ENCODE measurements around the gene YES1. TPM values are rescaled to one million over a fixed set of nuclear protein-coding genes. Genes with fewer than 3 reads are reported as not detected.

Gene YES1
- total RNA-seq, 2 experiments from 2014 or later: 18.0 to 22.0 TPM

DNA sequence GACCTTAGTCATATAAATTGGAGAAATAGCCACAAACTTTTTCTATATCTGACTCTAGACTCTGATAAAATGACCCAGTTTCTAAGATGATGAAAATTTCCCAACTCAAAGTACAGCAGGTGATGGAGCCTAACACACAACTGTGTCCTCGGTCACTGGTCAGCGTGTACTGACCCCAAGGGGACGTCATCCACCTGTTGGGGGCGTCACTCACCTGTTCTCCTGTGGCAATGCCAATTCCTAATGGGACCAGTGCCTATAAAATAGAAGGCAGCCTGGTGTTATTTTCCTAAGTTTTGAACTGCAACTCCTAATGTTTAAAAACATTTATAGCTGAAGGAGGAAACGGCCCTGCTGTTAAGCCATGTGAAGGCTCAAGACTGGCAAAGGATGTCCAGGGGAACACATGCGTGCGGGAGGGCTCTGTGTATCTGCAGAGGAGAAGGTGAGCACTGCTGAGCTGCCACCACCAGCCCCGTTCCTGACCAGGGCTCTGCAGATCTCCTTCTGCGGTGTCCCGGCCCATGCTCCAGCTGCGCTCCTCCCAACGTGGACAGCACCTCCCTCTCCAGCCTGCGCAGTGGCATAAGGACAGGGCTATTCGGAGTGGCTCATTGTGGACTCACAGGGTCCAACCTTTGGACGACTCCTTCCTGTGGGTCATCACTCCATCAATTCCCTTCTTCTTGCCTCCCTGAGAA lies 133.4 kb downstream of the YES1 start:
- peaks cover 27% of the 10 kb centered on the region for H3K36me3 Mint-ChIP-seq
- no peaks in the 10 kb centered on the region for H3K27me3 Mint-ChIP-seq
- no peak for DNase-seq
- H3K9me3 Mint-ChIP-seq: no peaks in the 10 kb centered on the region
- POLR2A ChIA-PET: interaction anchor here (0.7 to 1.9 kb wide), 2 partner anchors 20 to 567 kb away, joined by 4 to 6 read pairs; no protein-coding TSS in a partner anchor
- peaks cover 19% of the 10 kb centered on the region for H3K4me1 Mint-ChIP-seq
- H3K4me3 Mint-ChIP-seq: no peak overlapping the region
- no peak overlapping the region for H3K27ac Mint-ChIP-seq
- ATAC-seq (ENCODE audit: low read depth): no peak

DNA sequence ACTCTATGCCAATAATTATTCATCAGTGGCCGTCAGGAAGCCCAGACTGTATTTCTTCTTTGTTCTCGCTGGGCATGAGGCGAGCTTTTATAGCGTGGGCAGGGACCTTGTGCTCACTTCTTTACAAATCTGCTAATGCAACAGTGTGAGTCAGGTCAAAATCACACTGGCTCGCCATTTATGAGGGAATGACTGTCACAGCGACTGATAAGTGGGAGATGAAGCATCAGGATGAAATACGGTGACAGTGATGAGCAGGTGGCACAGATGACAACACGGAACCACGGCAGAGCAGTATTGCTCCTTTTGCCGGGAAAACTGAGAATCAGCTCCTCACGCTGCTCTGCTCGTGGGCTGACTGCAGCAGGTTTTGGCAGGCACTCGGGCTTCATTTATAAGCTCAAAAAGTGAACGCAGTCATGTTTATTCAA lies 134.1 kb downstream of the YES1 start:
- POLR2A ChIA-PET: interaction anchor here (1.9 kb wide), 1 partner anchor 20 kb away, joined by 6 read pairs; no protein-coding TSS in a partner anchor
- DNase-seq (no peak), ATAC-seq (ENCODE audit: low read depth) (no peak)
- H3K27me3 Mint-ChIP-seq: no peaks in the 10 kb centered on the region
- peaks cover 19% of the 10 kb centered on the region for H3K4me1 Mint-ChIP-seq
- peak overlapping the region; percentile 56 for H3K27ac Mint-ChIP-seq
- H3K9me3 Mint-ChIP-seq: no peaks in the 10 kb centered on the region
- peaks cover 27% of the 10 kb centered on the region for H3K36me3 Mint-ChIP-seq
- no peak overlapping the region for H3K4me3 Mint-ChIP-seq

DNA sequence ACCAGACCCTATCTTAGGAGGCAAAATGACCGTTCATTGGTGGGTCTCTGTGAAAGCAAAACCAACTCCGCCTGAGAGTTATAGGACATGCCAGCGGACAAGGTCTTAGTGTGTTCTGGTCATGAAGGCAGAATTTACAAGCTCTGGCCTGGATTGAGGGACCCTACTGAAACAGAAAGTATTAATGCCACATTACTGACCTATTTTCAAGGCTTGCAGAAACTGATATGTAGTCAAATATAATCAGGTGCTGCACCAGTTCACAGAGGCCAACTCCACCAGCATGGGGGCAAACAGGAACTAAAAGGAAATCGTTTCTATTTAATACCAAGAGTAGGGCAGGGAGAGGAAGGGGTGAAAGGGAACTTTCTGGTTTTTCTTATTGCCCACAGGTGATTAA lies 134.9 kb downstream of the YES1 start:
- DNase-seq: no peak
- Mint-ChIP-seq H3K9me3 (no peaks in the 10 kb centered on the region), H3K36me3 (peaks cover 29% of the 10 kb centered on the region), H3K4me3 (no peak overlapping the region), H3K27me3 (no peaks in the 10 kb centered on the region), H3K4me1 (peaks cover 13% of the 10 kb centered on the region), H3K27ac (no peak overlapping the region)
- no peak for ATAC-seq (ENCODE audit: low read depth)
- POLR2A ChIA-PET: interaction anchor here (0.7 kb wide), 1 partner anchor 19 kb away, joined by 4 read pairs; the partner anchor contains the start of gene TYMS

DNA sequence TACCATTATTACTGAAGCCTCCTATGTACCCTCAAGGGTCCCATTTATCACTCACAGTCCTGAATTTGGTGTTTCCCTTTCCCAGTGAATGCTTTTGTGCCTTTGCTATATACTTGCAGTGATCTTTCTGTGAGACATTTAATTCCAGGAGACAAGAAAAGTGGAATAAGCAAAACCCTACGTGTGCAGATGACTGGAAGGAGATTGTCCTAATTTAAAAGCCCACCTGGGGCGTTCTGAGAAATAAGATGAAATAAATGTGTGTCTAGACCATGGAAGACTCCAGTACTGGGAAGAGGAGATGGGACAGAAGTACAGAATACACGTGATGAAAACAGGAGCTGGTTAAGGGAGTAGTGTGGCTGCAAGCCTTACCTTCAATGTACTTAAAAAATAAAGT lies 135.3 kb downstream of the YES1 start:
- POLR2A ChIA-PET: interaction anchor here (0.7 kb wide), 1 partner anchor 19 kb away, joined by 4 read pairs; the partner anchor contains the start of gene TYMS
- peak overlapping the region; percentile 11 for H3K27ac Mint-ChIP-seq
- ATAC-seq (ENCODE audit: low read depth): no peak

DNA sequence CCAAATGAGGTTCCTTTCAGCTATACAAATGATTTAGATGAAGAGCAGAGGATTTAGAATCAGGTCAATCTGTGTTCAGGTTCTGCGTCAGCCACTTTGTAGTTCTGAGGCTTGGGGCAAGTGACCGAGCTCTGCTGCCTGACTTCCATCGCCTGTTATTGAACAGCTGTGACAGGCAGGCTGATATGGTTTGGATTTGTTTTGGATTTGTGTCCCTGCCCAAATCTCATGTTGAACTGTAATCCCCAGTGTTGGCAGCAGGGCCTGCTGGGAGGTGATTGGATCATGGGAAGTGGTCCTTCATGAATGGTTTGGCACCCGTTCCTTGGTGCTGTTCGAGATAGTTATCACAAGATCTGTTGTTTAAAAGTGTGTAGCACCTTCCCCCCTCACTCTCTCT lies 136.0 kb downstream of the YES1 start:
- H3K27ac Mint-ChIP-seq: peak overlapping the region; percentile 18
- ATAC-seq (ENCODE audit: low read depth) (no peak), DNase-seq (no peak)
- no peaks in the 10 kb centered on the region for H3K9me3 Mint-ChIP-seq
- H3K36me3 Mint-ChIP-seq: peaks cover 23% of the 10 kb centered on the region
- H3K4me3 Mint-ChIP-seq: no peak overlapping the region
- POLR2A ChIA-PET: no interaction called here
- H3K27me3 Mint-ChIP-seq: no peaks in the 10 kb centered on the region
- peaks cover 4% of the 10 kb centered on the region for H3K4me1 Mint-ChIP-seq

More for the DNA sequence above, 135.3 kb downstream of the YES1 start:
- Mint-ChIP-seq H3K4me1 (peaks cover 9% of the 10 kb centered on the region), H3K36me3 (peaks cover 26% of the 10 kb centered on the region), H3K4me3 (no peak overlapping the region), H3K27me3 (no peaks in the 10 kb centered on the region), H3K9me3 (no peaks in the 10 kb centered on the region)
- DNase-seq: no peak

DNA sequence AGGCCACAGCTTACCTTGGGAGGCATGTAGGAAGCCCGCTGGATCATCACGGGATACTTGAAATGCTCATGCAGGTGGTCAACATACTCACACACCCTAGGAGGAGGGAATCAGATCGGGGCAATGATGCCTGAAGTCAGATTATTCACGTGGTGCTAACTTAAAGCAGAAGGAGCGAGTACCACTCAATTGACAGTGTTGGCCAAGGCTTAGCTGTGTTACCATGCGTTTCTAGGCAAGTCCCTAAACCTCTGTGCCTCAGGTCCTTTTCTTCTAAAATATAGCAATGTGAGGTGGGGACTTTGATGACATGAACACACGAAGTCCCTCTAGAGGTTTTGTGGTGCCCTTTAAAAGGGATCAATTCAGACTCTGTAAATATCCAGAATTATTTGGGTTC lies 136.7 kb downstream of the YES1 start:
- POLR2A ChIA-PET: interaction anchor here (1.5 kb wide), 1 partner anchor 17 kb away, joined by 4 read pairs; no protein-coding TSS in a partner anchor
- H3K4me3 Mint-ChIP-seq: no peak overlapping the region
- no peaks in the 10 kb centered on the region for H3K27me3 Mint-ChIP-seq
- ATAC-seq (ENCODE audit: low read depth) (no peak), DNase-seq (no peak)
- H3K27ac Mint-ChIP-seq: no peak overlapping the region
- no peaks in the 10 kb centered on the region for H3K9me3 Mint-ChIP-seq
- H3K4me1 Mint-ChIP-seq: peaks cover 5% of the 10 kb centered on the region
- peaks cover 25% of the 10 kb centered on the region for H3K36me3 Mint-ChIP-seq

DNA sequence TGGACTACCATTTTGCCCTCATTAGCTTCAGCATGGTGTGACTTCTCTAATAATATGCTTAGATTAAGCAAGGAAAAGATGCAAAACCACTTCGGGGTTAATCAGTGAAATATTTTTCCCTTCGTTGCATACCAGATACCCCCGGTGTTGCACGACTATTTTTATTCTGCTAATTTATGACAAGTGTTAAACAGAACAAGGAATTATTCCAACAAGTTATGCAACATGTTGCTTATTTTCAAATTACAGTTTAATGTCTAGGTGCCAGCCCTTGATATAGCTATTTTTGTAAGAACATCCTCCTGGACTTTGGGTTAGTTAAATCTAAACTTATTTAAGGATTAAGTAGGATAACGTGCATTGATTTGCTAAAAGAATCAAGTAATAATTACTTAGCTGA lies 138.3 kb downstream of the YES1 start:
- DNase-seq: no peak
- peaks cover 21% of the 10 kb centered on the region for H3K36me3 Mint-ChIP-seq
- H3K9me3 Mint-ChIP-seq: no peaks in the 10 kb centered on the region
- no peak overlapping the region for H3K27ac Mint-ChIP-seq
- POLR2A ChIA-PET: interaction anchor here (1.3 kb wide), 1 partner anchor 16 kb away, joined by 10 read pairs; the partner anchor contains the start of gene TYMS
- no peak for ATAC-seq (ENCODE audit: low read depth)
- peaks cover 5% of the 10 kb centered on the region for H3K4me1 Mint-ChIP-seq
- no peak overlapping the region for H3K4me3 Mint-ChIP-seq
- no peaks in the 10 kb centered on the region for H3K27me3 Mint-ChIP-seq

DNA sequence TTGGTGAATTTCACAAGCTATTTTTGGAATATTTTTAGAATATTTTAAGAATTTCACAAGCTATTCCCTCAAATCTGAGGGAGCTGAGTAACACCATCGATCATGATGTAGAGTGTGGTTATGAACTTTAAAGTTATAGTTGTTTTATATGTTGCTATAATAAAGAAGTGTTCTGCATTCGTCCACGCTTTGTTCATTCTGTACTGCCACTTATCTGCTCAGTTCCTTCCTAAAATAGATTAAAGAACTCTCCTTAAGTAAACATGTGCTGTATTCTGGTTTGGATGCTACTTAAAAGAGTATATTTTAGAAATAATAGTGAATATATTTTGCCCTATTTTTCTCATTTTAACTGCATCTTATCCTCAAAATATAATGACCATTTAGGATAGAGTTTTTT lies 138.7 kb downstream of the YES1 start:
- Mint-ChIP-seq H3K27ac (no peak overlapping the region), H3K4me3 (no peak overlapping the region), H3K36me3 (peaks cover 25% of the 10 kb centered on the region), H3K4me1 (peaks cover 7% of the 10 kb centered on the region), H3K9me3 (no peaks in the 10 kb centered on the region), H3K27me3 (no peaks in the 10 kb centered on the region)
- POLR2A ChIA-PET: interaction anchor here (1.3 kb wide), 1 partner anchor 16 kb away, joined by 10 read pairs; the partner anchor contains the start of gene TYMS
- DNase-seq (no peak), ATAC-seq (ENCODE audit: low read depth) (no peak)

Other genes with a start within 250 kb of the YES1 start
- gene CETN1, start 231.9 kb downstream of the YES1 start, total RNA-seq: not detected
- not detected for gene CLUL1, start 215.3 kb downstream of the YES1 start, total RNA-seq
- 100 to 1,000 TPM; 306 to 322 TPM for gene TYMS, start 154.6 kb downstream of the YES1 start, total RNA-seq
- 10 to 100 TPM; 76.0 to 79.5 TPM for gene ENOSF1, start 99.6 kb downstream of the YES1 start, total RNA-seq
- not detected for gene ADCYAP1, start 92.6 kb upstream of the YES1 start, total RNA-seq